CD4-positive, alpha-beta T cell treated with Interleukin-2 at 100 ng/mL for 4 hours (primary cell): Measurements from ENCODE around the gene GRIK1.

Experiments used
- DNase-seq: peaks from one replicate; pipeline ENCODE4 v3.0.0-alpha.2; 2020; ENCODE audit warnings: low spot score

The GRIK1 gene

GRCh38 chr21:29671728-29672127, 268.1 kb downstream of the GRIK1 start:
- no peak for DNase-seq

- DNase-seq = no peak
Measured at GRCh38 chr21:29670228-29670627, 269.6 kb downstream of the GRIK1 start.

GRCh38 chr21:29669416-29669815, 270.4 kb downstream of the GRIK1 start:
- no peak for DNase-seq

- DNase-seq = no peak
Measured at GRCh38 chr21:29667651-29668050, 272.1 kb downstream of the GRIK1 start.

- no peak for DNase-seq
Measured at GRCh38 chr21:29664615-29665014, 275.2 kb downstream of the GRIK1 start.

GRCh38 chr21:29661672-29662442, 277.9 kb downstream of the GRIK1 start:
- no peak for DNase-seq

- no peak for DNase-seq
Measured at GRCh38 chr21:29660047-29660720, 279.6 kb downstream of the GRIK1 start.

- no peak for DNase-seq
Measured at GRCh38 chr21:29658934-29659203, 280.9 kb downstream of the GRIK1 start.

- no peak for DNase-seq
Measured at GRCh38 chr21:29658177-29658933, 281.4 kb downstream of the GRIK1 start.

GRCh38 chr21:29657240-29657989, 282.4 kb downstream of the GRIK1 start:
- no peak for DNase-seq

- peak; percentile 1 for DNase-seq
Measured at GRCh38 chr21:29656504-29657239, 283.1 kb downstream of the GRIK1 start.

GRCh38 chr21:29655577-29655976, 284.2 kb downstream of the GRIK1 start:
- no peak for DNase-seq

- DNase-seq = no peak
Measured at GRCh38 chr21:29654855-29655254, 284.9 kb downstream of the GRIK1 start.

- DNase-seq = no peak
Measured at GRCh38 chr21:29654203-29654602, 285.6 kb downstream of the GRIK1 start.

- DNase-seq = no peak
Measured at GRCh38 chr21:29650523-29651022, 289.2 kb downstream of the GRIK1 start.

- no peak for DNase-seq
Measured at GRCh38 chr21:29649406-29649814, 290.4 kb downstream of the GRIK1 start.

- DNase-seq = no peak
Measured at GRCh38 chr21:29648710-29649240, 291.0 kb downstream of the GRIK1 start.

GRCh38 chr21:29647353-29647781, 292.4 kb downstream of the GRIK1 start:
- DNase-seq = no peak

GRCh38 chr21:29645666-29646553, 293.9 kb downstream of the GRIK1 start:
- DNase-seq = no peak

- no peak for DNase-seq
Measured at GRCh38 chr21:29643289-29643688, 296.5 kb downstream of the GRIK1 start.
